NCI-H446 (cell line): ENCODE data around the gene ADCY10.
"Not testable (repeated sequence)": the region's sequence is repeated elsewhere in the genome, so short reads cannot be mapped to it uniquely, and the experiment has no call there.

Experiments
- DNase-seq, 2 experiments: peaks; one replicate each; lab custom pipeline; 2025; lab: John Stamatoyannopoulos, UW

Gene ADCY10

GRCh38 chr1:167913895-167914496 is at the start of gene ADCY10:
TSS of gene ADCY10 (minus strand) at chr1:167914134. CDS start at chr1:167905140, 8,994 bp downstream.
- DNase-seq = no peak

DNA sequence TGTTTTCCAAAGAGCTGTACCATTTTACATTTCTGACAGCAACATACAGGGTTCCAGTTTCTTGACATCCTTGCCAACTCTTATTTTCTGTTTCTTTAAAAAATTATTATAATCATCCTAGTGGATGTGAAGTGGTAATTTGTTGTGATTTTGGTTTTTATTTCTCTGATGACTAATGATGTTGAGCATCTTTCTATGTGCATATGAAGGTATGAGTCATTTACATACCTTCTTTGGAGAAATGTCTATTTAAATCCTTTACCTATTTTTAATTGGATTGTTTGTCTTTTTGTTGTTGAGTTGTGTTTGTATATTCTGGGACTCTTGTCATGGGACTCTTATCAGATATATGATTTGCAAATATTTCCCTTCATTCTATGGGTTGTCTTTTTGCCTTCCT is 43.8 kb upstream of the ADCY10 start:
- DNase-seq = no peak

GRCh38 chr1:167955915-167956314 is 42.0 kb upstream of the ADCY10 start:
- DNase-seq = no peak

DNA sequence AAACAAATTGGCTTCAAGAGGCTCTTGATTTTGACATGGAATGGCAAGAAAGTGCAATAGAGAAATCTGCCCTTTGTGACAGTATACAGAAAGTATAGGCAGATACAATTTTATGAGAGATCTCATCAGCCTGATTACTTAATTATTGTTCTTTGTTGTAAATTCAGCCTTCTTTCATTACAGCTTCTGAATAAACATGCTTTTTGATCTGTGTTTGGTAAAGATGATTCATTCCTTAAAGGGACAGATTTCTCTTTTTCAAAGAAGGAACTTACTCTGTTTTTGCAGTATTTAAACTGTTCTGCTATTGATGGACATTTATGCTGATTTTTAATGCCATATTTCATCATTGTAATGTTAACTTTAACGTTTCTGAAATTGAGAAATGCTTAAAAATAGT is 36.6 kb upstream of the ADCY10 start:
- no peak for DNase-seq

DNA sequence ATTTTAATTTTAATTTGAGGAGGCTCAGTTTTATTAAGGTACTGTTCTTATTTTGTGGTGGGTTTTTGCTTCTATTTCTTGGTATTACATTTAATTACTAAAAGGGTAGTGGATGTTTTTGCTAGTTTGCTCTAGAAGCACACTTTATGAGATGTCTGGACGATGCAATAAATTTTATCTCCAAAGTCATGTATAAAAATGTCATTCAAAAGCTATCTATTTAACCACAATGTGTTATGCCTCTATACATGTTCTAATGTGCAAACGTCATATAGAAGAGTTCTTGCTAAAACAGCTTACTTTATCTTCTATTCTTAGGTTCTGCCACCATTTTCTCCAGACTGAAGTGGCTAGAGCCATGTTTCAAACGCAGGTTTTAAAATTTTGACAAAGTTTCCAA is 35.9 kb upstream of the ADCY10 start:
- no peak for DNase-seq

GRCh38 chr1:167947733-167948132 is 33.8 kb upstream of the ADCY10 start:
- no peak for DNase-seq

DNA sequence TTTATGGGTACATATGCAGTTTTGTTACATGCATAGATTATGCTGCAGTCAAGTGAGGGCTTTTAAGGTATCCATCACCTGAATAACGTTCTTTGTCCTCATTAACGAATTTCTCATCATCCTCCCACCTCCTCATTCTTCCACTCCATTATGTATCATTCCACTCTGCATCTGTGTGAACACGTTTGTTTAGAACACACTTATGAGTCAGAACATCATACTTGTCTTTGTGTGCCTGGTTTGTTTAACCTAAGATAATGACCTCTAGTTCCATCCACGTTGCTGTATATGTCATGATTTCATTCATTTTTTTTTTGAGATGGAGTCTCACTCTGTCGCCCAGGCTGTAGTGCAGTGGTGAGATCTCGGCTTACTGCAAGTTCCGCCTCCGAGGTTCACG is 29.6 kb upstream of the ADCY10 start:
- no peak for DNase-seq

DNA sequence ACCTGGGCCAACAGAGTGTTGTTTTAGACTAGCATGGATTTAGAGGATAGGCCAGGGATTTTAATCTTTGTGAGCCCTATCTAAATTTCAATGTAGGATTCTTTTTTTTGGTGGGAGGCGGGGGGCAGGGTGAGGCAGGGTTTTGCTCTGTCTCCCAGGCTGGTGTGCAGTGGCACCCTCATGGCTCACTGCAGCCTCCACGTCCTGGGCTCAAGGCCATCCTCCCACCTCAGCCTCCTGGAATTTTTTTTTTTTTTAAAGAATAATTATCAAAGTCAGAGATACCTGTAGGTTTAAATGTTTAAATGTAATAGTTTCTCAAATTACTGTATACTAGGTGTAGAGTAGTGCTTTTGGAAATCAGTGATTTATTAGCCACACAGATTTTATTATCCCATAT is 26.3 kb upstream of the ADCY10 start:
- DNase-seq = no peak

GRCh38 chr1:167938080-167938636 is 24.2 kb upstream of the ADCY10 start:
- DNase-seq = no peak

DNA sequence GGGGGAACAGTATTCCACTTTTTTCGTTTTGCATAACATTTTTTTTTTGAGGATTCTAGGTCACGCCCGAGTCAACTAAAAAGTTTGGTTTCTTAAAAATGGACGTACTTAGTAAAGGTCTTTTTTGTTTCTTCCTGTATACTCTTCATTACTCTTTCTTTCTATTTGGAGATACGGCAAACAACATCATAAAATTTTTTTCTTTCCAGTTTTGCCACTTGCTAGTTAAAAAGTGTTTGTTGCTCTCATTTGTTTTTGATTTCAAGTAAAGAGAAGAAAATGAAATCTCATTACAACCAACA is 23.7 kb upstream of the ADCY10 start:
- DNase-seq = no peak

DNA sequence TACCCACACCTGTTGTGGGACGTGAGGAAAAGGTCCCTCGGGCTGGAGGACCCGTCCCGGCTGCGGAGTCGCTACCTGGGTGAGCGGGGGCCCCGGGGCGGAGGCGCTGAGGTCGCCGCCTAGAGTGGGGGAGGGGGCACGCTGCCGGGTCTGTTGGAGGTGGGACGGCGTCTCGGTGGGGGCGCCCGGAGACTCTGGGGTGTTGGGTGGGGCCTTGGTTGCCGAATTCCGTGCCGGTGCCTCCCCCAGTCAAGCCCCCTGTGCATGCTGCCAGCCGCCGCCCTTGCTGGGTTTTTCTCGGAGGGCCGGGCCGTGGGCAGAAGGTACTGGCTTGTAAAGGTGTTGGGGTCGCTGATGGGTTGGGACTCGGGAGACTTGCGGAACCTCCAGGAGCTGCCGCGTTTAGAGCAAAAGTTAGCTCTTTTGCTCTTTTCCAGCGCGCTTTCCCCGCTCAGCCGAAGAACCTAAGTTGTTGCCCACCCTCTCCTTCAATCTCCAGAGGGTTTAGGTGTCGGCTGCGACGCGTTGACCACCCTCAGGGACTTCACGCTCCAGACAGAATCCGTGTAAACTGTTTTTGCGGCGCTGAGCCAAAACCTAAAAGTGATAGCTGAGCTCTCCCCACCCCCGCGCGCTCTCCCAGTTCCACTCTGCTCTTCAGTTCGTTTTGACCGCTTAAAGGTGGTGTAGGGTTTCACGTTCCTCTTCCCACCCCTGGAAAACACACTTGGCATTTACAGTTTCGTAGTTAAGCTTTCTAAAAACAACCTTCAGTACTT is 23.2 kb upstream of the ADCY10 start, which contains the start of gene MPC2:
Gene MPC2, minus strand, starts transcription at position 143 of the 779 bp plus-strand sequence. CDS start 1,231 bp downstream, outside the sequence.
- peak in 1 of 2 experiments; percentile 61 for DNase-seq

- DNase-seq = peak; percentile 98 to 99
Observed at GRCh38 chr1:167936068-167936929, 22.4 kb upstream of the ADCY10 start, which contains the start of gene DCAF6. TSS of gene DCAF6 (plus strand) at chr1:167936683. CDS start at chr1:167936912, 229 bp downstream.

GRCh38 chr1:167935216-167936067 is 21.5 kb upstream of the ADCY10 start:
- DNase-seq = peak in 1 of 2 experiments; percentile 32

- DNase-seq = no peak
Observed at GRCh38 chr1:167934426-167935215, 20.7 kb upstream of the ADCY10 start.

GRCh38 chr1:167933788-167934187 is 19.9 kb upstream of the ADCY10 start:
- DNase-seq = no peak

- DNase-seq = no peak
Observed at GRCh38 chr1:167929725-167930124, 15.8 kb upstream of the ADCY10 start.

DNA sequence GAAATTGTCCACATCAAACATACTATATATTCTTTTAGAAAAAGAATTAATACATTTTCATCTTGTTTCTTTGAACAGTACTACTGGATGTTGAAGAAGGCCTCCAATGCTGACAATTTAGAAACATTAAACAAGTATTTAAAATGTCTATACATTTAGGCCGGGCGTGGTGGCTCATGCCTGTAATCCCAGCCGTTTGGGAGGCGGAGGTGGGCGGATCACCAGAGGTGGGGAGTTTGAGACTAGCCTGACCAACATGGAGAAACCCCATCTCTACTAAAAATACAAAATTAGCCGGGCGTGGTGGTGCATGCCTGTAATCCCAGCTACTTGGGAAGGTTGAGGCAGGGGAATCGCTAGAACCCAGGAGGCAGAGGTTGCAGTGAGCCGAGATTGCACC is 15.0 kb upstream of the ADCY10 start:
- DNase-seq = not testable (repeated sequence)

- DNase-seq = no peak
Observed at GRCh38 chr1:167928457-167928852, 14.5 kb upstream of the ADCY10 start.

- DNase-seq = no peak
Observed at GRCh38 chr1:167927046-167927754, 13.3 kb upstream of the ADCY10 start.

- DNase-seq = no peak
Observed at GRCh38 chr1:167926486-167926997, 12.6 kb upstream of the ADCY10 start.
